LNCAP (cell line): ENCODE measurements around the gene ONECUT1.

ENCODE experiments used
- TF ChIP-seq, protein P1 (sequence below): fragments of 450-650 bp; IDR thresholded peaks from 2 replicates; pipeline ENCODE4 v1.5.1; 2017; ENCODE audit warnings: mild to moderate bottlenecking

Gene ONECUT1

DNA sequence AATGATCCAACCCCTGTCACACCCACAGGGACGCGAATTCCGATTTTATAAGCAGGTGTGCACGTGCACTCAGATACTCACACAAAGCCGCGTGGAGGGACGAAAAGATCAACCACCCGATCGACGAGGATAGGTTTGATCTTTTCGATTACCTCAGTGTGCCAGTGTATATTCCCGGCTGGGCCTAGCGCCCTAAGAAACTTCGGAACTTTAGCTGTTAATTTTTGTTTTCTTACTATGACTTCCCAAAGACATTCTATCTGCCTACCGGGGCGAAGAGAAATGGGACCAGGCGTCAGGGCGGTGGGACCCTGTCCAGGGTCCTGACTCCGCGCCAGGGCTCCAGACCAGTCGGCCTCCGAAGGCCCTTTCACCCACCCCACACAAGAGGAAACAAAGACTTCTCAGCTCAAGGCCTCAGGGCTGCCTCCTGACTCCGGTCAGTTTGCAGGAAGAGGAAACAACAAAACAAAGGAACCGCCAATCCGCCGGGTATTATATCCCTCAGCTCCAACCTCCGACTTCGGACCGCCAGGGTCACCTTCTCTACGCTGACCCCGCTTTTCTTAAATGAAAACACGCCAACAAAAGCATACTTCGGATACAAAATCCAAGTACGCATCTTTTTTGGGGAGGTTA, 6.8 kb downstream of the ONECUT1 start:
- TF ChIP-seq, protein P1, sequence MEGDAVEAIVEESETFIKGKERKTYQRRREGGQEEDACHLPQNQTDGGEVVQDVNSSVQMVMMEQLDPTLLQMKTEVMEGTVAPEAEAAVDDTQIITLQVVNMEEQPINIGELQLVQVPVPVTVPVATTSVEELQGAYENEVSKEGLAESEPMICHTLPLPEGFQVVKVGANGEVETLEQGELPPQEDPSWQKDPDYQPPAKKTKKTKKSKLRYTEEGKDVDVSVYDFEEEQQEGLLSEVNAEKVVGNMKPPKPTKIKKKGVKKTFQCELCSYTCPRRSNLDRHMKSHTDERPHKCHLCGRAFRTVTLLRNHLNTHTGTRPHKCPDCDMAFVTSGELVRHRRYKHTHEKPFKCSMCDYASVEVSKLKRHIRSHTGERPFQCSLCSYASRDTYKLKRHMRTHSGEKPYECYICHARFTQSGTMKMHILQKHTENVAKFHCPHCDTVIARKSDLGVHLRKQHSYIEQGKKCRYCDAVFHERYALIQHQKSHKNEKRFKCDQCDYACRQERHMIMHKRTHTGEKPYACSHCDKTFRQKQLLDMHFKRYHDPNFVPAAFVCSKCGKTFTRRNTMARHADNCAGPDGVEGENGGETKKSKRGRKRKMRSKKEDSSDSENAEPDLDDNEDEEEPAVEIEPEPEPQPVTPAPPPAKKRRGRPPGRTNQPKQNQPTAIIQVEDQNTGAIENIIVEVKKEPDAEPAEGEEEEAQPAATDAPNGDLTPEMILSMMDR = no peak

DNA sequence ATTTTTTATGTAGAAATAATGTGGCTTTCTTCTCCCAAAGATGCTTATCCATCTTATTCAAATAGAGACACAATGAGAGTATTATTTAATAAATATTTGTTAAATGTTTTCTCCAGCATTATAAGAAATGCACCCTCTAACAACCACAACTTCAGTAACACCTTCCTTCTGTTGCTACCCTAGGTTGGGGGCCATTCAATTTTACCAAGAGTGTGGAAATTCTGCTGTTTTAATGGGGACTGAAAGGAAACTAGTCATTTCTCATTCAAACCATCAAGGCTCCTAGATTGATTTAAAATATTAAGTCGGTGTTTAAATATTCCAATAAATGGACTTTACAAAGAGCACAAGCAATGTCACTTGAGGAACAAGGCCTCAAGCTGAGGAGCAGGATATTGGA, 7.6 kb downstream of the ONECUT1 start:
- TF ChIP-seq, protein P1 = no peak

DNA sequence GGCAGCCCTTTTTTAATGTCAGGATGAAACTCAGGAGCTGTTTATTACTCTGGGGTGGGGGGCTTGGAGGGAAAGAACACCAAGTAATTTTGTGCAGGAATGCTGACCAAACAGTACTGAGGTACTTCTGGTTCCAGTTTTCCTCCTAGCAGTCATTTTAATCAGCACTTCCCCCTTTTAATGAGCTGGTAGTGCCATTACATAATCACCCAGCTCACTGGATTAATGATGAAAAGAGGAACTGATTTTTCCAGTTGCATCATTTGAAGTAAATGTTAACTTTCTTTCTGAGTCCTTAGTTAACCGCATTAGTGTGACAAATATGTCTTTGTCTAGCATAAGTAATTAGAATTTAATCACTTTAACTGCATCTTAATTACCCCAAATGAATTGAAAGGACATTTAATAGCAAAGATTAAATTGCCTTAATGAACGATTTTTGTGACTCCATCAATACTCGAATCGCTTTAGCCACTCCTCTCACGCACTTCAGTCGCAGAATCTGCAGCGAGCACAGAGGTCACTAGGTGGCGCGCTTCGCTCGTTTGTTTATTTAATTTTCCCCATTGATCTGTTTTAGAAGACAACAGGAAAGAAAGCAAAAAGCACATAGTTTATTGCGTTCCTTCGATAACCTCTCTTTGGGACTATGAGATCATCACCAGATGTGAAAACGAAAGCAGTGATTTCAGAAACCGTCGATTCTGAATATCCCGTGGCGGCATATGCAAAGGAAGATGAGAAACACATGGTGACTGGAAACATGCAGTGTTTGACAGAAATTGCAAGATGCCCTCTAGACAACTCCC, 9.8 kb downstream of the ONECUT1 start:
- TF ChIP-seq, protein P1 = peak; percentile 97

DNA sequence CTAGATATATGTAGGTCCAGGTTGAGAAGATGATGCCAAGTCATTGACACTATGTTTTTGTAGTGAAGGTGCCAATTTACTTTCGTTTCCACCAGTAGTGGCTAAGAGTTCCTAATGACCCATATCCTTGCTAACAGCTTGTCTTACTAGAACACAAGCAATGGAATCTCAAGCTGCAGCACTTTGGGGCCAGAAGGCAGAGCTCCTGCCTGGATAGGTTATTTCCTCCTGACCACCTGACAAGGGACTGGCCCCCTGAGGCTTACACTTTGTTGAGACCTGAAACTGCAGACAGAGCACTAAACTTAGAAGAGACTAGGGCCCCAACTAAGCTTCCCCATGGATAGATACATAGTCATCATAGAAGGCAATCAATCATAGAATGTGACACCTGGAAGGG, 11.7 kb downstream of the ONECUT1 start:
- TF ChIP-seq, protein P1 = no peak

DNA sequence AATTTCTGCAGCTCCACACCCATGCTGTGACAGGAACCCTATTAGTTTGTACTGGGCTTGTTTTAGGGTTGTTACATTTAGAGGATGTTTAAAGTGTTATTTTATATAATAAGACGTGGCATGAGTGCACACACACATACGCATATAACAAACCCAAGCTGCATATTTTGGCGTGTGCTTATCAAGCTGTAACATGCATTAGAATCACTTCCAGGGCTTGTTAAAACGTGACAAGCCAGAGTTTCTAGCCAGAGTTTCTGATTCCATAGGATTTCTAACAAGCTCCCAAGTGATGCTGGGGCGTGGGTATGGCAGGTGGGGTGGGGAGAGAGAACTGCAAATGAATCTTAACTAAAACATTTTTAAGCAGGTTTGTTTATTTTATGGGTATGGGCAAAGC, 17.4 kb downstream of the ONECUT1 start:
- TF ChIP-seq, protein P1 = no peak

DNA sequence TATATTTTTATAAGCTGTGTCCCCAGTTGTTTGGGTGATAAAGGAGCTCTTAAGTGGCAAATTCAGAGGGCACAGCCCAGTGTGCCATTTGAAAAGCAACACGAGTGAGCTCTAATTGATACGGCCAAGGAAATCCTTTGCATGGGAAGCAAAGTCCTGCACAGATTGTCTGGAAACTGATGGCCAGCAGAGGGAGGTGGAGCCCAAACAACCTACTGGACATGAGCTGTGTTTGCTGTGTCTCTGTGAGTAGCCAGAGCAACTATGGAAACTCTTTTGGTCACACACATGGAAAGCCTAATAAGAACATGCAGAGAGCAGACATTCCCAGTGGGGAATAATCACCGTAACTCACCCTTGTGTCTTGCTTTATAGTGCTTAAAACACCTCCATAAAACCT, 24.4 kb downstream of the ONECUT1 start:
- TF ChIP-seq, protein P1 = peak; percentile 44

DNA sequence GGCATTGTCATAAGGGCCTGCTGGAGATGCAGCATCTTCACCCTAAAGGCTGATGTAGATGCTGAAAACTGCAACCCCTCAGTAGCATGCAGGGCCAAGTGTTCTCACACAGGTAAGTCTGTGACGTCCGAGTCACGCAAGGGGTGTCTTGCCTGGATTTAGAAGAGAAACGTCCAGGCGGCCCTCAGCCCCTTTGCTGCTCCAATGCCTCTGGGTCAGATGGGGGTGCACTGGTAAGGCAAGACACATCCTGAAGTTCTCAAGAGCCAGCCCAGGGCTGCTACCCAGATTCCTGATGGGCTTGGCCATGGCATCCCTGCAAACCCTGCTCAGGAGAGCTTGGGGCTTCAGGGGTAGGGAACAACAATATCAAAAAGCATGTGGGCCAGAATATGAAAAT, 25.4 kb downstream of the ONECUT1 start:
- TF ChIP-seq, protein P1 = no peak
